Measurements from ENCODE around the gene PTPRM. TPM values are rescaled to one million over a fixed set of nuclear protein-coding genes. Genes with fewer than 3 reads are reported as not detected.

Gene PTPRM
- total RNA-seq, 1 donor from 2014 or later, result 257 TPM

GRCh38 chr18:7678389-7678788, 111.3 kb downstream of the PTPRM start:
- DNase-seq (ENCODE audit: low spot score in 2 of 2), result no peak

GRCh38 chr18:7678801-7679200, 111.7 kb downstream of the PTPRM start:
- Histone ChIP-seq H3K27ac (no peak overlapping the region), H3K36me3 (no peaks in the 10 kb centered on the region), H3K4me1 (peaks cover 0 to 8% of the 10 kb centered on the region in 2 donors), H3K9me3 (no peaks in the 10 kb centered on the region), H3K4me3 (no peak overlapping the region), H3K27me3 (no peaks in the 10 kb centered on the region)
- no peak for DNase-seq (ENCODE audit: low spot score in 2 of 2)
- TF ChIP-seq, protein P1, sequence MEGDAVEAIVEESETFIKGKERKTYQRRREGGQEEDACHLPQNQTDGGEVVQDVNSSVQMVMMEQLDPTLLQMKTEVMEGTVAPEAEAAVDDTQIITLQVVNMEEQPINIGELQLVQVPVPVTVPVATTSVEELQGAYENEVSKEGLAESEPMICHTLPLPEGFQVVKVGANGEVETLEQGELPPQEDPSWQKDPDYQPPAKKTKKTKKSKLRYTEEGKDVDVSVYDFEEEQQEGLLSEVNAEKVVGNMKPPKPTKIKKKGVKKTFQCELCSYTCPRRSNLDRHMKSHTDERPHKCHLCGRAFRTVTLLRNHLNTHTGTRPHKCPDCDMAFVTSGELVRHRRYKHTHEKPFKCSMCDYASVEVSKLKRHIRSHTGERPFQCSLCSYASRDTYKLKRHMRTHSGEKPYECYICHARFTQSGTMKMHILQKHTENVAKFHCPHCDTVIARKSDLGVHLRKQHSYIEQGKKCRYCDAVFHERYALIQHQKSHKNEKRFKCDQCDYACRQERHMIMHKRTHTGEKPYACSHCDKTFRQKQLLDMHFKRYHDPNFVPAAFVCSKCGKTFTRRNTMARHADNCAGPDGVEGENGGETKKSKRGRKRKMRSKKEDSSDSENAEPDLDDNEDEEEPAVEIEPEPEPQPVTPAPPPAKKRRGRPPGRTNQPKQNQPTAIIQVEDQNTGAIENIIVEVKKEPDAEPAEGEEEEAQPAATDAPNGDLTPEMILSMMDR (IDR thresholded peaks at IDR 0.05), result no peak
- intact Hi-C loops (cut with DNase I), result loop anchor here (5.0 kb wide), 1 partner anchor 112 kb away; the partner anchor contains the start of gene PTPRM

More at GRCh38 chr18:7678389-7678788, 111.3 kb downstream of the PTPRM start:
- H3K27me3 ChIP-seq, result no peaks in the 10 kb centered on the region
- TF ChIP-seq, protein P1 (IDR thresholded peaks at IDR 0.05), result no peak
- no peaks in the 10 kb centered on the region for H3K36me3 ChIP-seq
- no peak overlapping the region for H3K27ac ChIP-seq
- H3K4me3 ChIP-seq, result no peak overlapping the region
- H3K4me1 ChIP-seq, result peaks cover 0 to 8% of the 10 kb centered on the region in 2 donors
- intact Hi-C loops (cut with DNase I), result loop anchor here (5.0 kb wide), 1 partner anchor 111 kb away; the partner anchor contains the start of gene PTPRM
- H3K9me3 ChIP-seq, result no peaks in the 10 kb centered on the region

DNA sequence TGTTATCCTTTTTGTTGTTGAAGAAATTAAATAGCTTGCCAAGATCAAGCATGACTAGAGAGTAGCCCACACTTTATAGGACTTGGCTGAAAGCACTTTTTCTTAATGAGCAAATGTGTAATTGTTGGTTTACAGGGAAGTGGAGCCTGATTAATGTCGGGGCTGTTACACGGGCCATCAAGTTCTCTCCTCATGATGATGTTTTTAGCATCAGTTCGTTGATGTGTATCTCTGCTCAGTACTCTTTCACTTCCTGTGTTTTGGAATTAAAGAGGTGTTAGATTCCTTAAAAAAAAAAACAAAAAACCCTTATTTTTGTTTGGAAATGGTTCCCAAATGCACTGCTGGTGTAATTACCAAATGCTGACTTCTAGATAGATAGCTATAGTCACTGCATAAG, 114.2 kb downstream of the PTPRM start:
- Histone ChIP-seq H3K9me3 (no peaks in the 10 kb centered on the region), H3K36me3 (no peaks in the 10 kb centered on the region), H3K27ac (no peak overlapping the region), H3K4me3 (no peak overlapping the region), H3K4me1 (peaks cover 0 to 2% of the 10 kb centered on the region in 2 donors), H3K27me3 (no peaks in the 10 kb centered on the region)
- TF ChIP-seq, protein P1 (IDR thresholded peaks at IDR 0.05), result no peak
- DNase-seq (ENCODE audit: low spot score in 2 of 2), result no peak
- intact Hi-C loops (cut with DNase I), result no loop called here

- intact Hi-C loops (cut with DNase I), result no loop called here
- Histone ChIP-seq H3K27me3 (no peaks in the 10 kb centered on the region), H3K9me3 (no peaks in the 10 kb centered on the region), H3K27ac (no peak overlapping the region), H3K4me1 (peaks cover 0 to 2% of the 10 kb centered on the region in 2 donors), H3K4me3 (no peak overlapping the region), H3K36me3 (no peaks in the 10 kb centered on the region)
- DNase-seq (ENCODE audit: low spot score in 2 of 2), result no peak
- TF ChIP-seq, protein P1 (IDR thresholded peaks at IDR 0.05), result no peak
Measured at GRCh38 chr18:7682321-7682720, 115.2 kb downstream of the PTPRM start.

GRCh38 chr18:7683753-7684152, 116.6 kb downstream of the PTPRM start:
- no peaks in the 10 kb centered on the region for H3K36me3 ChIP-seq
- no peak overlapping the region for H3K27ac ChIP-seq
- no peaks in the 10 kb centered on the region for H3K4me1 ChIP-seq
- no peaks in the 10 kb centered on the region for H3K9me3 ChIP-seq
- TF ChIP-seq, protein P1 (IDR thresholded peaks at IDR 0.05), result no peak
- H3K27me3 ChIP-seq, result no peaks in the 10 kb centered on the region
- no peak overlapping the region for H3K4me3 ChIP-seq
- intact Hi-C loops (cut with DNase I), result no loop called here
- DNase-seq (ENCODE audit: low spot score in 2 of 2), result no peak

DNA sequence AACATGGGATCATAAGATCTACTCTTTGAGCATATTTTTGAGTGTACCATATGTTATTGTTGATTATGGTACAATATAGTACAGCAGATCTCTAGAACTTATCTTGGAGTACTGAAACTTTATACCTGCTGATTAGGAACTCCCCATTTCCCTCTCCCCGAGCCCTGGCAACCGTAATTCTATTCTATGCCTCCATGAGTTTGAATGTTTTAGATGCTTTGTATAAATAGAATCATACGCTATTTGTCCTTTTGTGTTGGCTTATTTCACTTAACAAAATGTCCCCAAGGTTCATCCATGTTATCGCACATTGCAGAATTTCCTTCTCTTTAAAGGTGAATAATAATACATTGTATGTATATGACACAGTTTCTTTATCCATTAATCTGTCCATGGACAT, 117.2 kb downstream of the PTPRM start:
- no peaks in the 10 kb centered on the region for H3K4me1 ChIP-seq
- no peaks in the 10 kb centered on the region for H3K9me3 ChIP-seq
- H3K4me3 ChIP-seq, result no peak overlapping the region
- H3K36me3 ChIP-seq, result no peaks in the 10 kb centered on the region
- no peaks in the 10 kb centered on the region for H3K27me3 ChIP-seq
- no peak overlapping the region for H3K27ac ChIP-seq
- DNase-seq (ENCODE audit: low spot score in 2 of 2), result no peak
- intact Hi-C loops (cut with DNase I), result no loop called here
- TF ChIP-seq, protein P1 (IDR thresholded peaks at IDR 0.05), result no peak

Data from ascending aorta (tissue), 2 donors.